ENCODE measurements around the gene RPS6KC1.
A peak's percentile ranks its signal among the peaks of the same experiment; 100 is the strongest.

RPS6KC1 gene

GRCh38 chr1:213201380-213202155 lies 150.5 kb downstream of the RPS6KC1 start:
- no peak for TF ChIP-seq CTCF (IDR thresholded peaks at IDR 0.05)

- TF ChIP-seq CTCF (IDR thresholded peaks at IDR 0.05): no peak
Measured at GRCh38 chr1:213211201-213211600, 160.2 kb downstream of the RPS6KC1 start.

- no peak for TF ChIP-seq CTCF (IDR thresholded peaks at IDR 0.05)
Measured at GRCh38 chr1:213221209-213221608, 170.2 kb downstream of the RPS6KC1 start.

- TF ChIP-seq CTCF (IDR thresholded peaks at IDR 0.05): no peak
Measured at GRCh38 chr1:213227458-213227857, 176.4 kb downstream of the RPS6KC1 start.

GRCh38 chr1:213231795-213232231 lies 180.8 kb downstream of the RPS6KC1 start:
- TF ChIP-seq CTCF (IDR thresholded peaks at IDR 0.05): no peak

GRCh38 chr1:213242883-213243282 lies 191.8 kb downstream of the RPS6KC1 start:
- TF ChIP-seq CTCF (IDR thresholded peaks at IDR 0.05): no peak

GRCh38 chr1:213244664-213245091 lies 193.6 kb downstream of the RPS6KC1 start:
- TF ChIP-seq CTCF (IDR thresholded peaks at IDR 0.05): peak; percentile 89
